Type B pancreatic cell (in vitro differentiated cells): ENCODE measurements around the gene ARPC3. TPM values are rescaled to one million over a fixed set of nuclear protein-coding genes. Genes with fewer than 3 reads are reported as not detected.
"Not testable (repeated sequence)": the region's sequence is repeated elsewhere in the genome, so short reads cannot be mapped to it uniquely, and the experiment has no call there.

Experiments used
- DNase-seq: peaks from one replicate; pipeline ENCODE4 v3.0.0; 2021; ENCODE audit warnings: mixed read lengths; ENCODE audit not compliant: unreplicated experiment; ENCODE audit errors: extremely low spot score
- H3K27ac Mint-ChIP-seq: 2 replicates; pipeline ENCODE4 v1.8.0; 2021; ENCODE audit warnings: mild to moderate bottlenecking, mixed read lengths
- H3K27me3 Mint-ChIP-seq: 2 replicates; pipeline ENCODE4 v1.8.0; 2021; ENCODE audit warnings: mixed read lengths
- H3K36me3 Mint-ChIP-seq: 2 replicates; pipeline ENCODE4 v1.8.0; 2021; ENCODE audit warnings: mixed read lengths
- H3K4me1 Mint-ChIP-seq: one replicate; pipeline ENCODE4 v1.8.0; 2021; ENCODE audit warnings: mixed read lengths; ENCODE audit not compliant: unreplicated experiment
- H3K4me3 Mint-ChIP-seq: 2 replicates; pipeline ENCODE4 v1.8.0; 2021; ENCODE audit warnings: mild to moderate bottlenecking, mixed read lengths
- H3K9me3 Mint-ChIP-seq: 2 replicates; pipeline ENCODE4 v1.8.0; 2021; ENCODE audit warnings: mixed read lengths
- CTCF ChIP-seq: fragments of 200-600 bp; sonication (generic); conservative IDR thresholded peaks from 2 replicates; pipeline ENCODE4 v1.5.0; 2021; ENCODE audit warnings: antibody characterized with exemption, mild to moderate bottlenecking
- total RNA-seq: library from RNA; stranded (reverse); gene quantifications from 2 replicates; pipeline ENCODE4 v1.2.1, GENCODE V29; 2021; ENCODE audit warnings: low replicate concordance

Gene ARPC3
- total RNA-seq, 1 donor from 2014 or later = 164 TPM

- H3K4me3 Mint-ChIP-seq = peak overlapping the region; percentile 100
- no peaks in the 10 kb centered on the region for H3K27me3 Mint-ChIP-seq
- H3K9me3 Mint-ChIP-seq = no peaks in the 10 kb centered on the region
- no peak overlapping the region for H3K27ac Mint-ChIP-seq
- DNase-seq = no peak
- H3K36me3 Mint-ChIP-seq = peaks cover 6% of the 10 kb centered on the region
- H3K4me1 Mint-ChIP-seq = peaks cover 14% of the 10 kb centered on the region
- no peak for TF ChIP-seq CTCF
Observed at GRCh38 chr12:110466791-110467190, 16.7 kb upstream of the ARPC3 start.

GRCh38 chr12:110465765-110466164, 15.6 kb upstream of the ARPC3 start:
- peak overlapping the region; percentile 50 for H3K4me3 Mint-ChIP-seq
- H3K27ac Mint-ChIP-seq, H3K9me3 Mint-ChIP-seq, H3K27me3 Mint-ChIP-seq, H3K36me3 Mint-ChIP-seq, DNase-seq: not testable (repeated sequence)
- H3K4me1 Mint-ChIP-seq = peaks cover 14% of the 10 kb centered on the region

GRCh38 chr12:110465024-110465423, 14.9 kb upstream of the ARPC3 start:
- Mint-ChIP-seq H3K27me3 (no peaks in the 10 kb centered on the region), H3K9me3 (no peaks in the 10 kb centered on the region), H3K27ac (no peak overlapping the region), H3K36me3 (peaks cover 6% of the 10 kb centered on the region), H3K4me3 (no peak overlapping the region), H3K4me1 (peaks cover 14% of the 10 kb centered on the region)
- no peak for DNase-seq
- TF ChIP-seq CTCF = no peak

GRCh38 chr12:110461189-110461588, 11.1 kb upstream of the ARPC3 start:
- not testable (repeated sequence) for H3K27me3 Mint-ChIP-seq, H3K36me3 Mint-ChIP-seq, H3K9me3 Mint-ChIP-seq, DNase-seq, H3K4me3 Mint-ChIP-seq, H3K27ac Mint-ChIP-seq, H3K4me1 Mint-ChIP-seq

GRCh38 chr12:110458756-110459155, 8.6 kb upstream of the ARPC3 start:
- no peaks in the 10 kb centered on the region for H3K4me1 Mint-ChIP-seq
- H3K9me3 Mint-ChIP-seq = no peaks in the 10 kb centered on the region
- H3K4me3 Mint-ChIP-seq = no peak overlapping the region
- H3K36me3 Mint-ChIP-seq = peaks cover 3% of the 10 kb centered on the region
- H3K27me3 Mint-ChIP-seq = no peaks in the 10 kb centered on the region
- no peak for TF ChIP-seq CTCF
- no peak overlapping the region for H3K27ac Mint-ChIP-seq
- no peak for DNase-seq

- H3K9me3 Mint-ChIP-seq = no peaks in the 10 kb centered on the region
- H3K4me3 Mint-ChIP-seq = no peak overlapping the region
- H3K4me1 Mint-ChIP-seq = peaks cover 8% of the 10 kb centered on the region
- H3K36me3 Mint-ChIP-seq = peaks cover 4% of the 10 kb centered on the region
- no peak for DNase-seq
- TF ChIP-seq CTCF = no peak
- no peaks in the 10 kb centered on the region for H3K27me3 Mint-ChIP-seq
- no peak overlapping the region for H3K27ac Mint-ChIP-seq
Observed at GRCh38 chr12:110453569-110454296, 3.6 kb upstream of the ARPC3 start.

- Mint-ChIP-seq H3K4me3 (peak overlapping the region; percentile 64), H3K27me3 (no peaks in the 10 kb centered on the region), H3K27ac (peak overlapping the region; percentile 98), H3K36me3 (peaks cover 9% of the 10 kb centered on the region), H3K4me1 (peaks cover 13% of the 10 kb centered on the region), H3K9me3 (no peaks in the 10 kb centered on the region)
- no peak for TF ChIP-seq CTCF
- no peak for DNase-seq
Observed at GRCh38 chr12:110451263-110451662, 1.1 kb upstream of the ARPC3 start.
